NK-92 treated with Interleukin-12 subunit alpha and Interleukin-12 subunit beta, amount 100 ng/mL, for 24 hours (cell line): ENCODE measurements around the gene UNG.
"Not testable (repeated sequence)": the region's sequence is repeated elsewhere in the genome, so short reads cannot be mapped to it uniquely, and the experiment has no call there.

Experiments used
- DNase-seq: peaks from one replicate; lab custom pipeline; 2025; lab: John Stamatoyannopoulos, UW

Gene UNG

DNA sequence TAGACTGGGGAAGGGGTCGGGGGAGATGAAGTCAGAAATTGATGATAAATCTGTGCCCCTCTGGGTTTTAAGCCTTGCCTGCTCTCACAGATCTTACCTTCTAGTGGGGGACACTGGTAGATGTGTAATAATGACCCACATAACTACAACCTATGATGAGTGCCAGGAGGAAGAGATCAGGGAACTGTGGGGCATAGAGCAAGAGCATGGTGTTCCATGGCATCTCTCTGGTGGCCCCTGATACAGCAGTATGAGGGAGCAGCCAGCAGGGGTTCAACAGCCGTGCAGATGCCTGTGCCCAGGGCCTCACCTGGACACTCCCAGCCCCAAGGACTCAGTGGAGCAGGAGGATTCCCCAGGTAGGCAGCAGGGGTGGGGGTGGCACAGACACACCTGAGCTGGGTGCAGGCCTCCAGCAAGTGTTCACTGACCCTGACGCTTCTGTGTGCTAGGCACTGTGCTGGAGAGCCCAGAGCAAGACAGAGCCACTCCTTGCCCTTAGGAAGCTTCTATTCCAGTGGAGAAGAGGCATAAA, 24.0 kb downstream of the UNG start:
- DNase-seq = no peak

GRCh38 chr12:109124878-109125648, 27.7 kb downstream of the UNG start:
- DNase-seq = no peak

DNA sequence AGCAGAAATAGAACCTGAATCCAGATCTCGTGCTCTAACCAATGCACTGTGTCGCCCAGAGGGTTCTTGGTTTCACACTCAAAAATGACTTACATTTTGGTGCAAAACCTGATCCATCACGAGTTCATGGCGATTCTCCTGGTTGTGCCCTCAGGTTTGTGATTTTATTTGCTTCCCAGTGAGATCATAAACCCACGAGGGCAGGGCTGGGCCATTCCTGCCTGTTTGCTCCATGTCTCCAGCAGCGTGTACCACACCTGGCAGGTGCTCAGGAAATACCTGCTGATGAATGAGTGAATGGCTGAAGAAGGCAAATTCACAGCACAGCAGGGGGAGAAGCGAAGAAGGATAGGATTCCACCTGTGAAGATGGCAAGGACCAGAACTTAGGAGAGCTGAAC, 28.4 kb downstream of the UNG start:
- DNase-seq = no peak

- DNase-seq = no peak
Observed at GRCh38 chr12:109126784-109127183, 29.4 kb downstream of the UNG start.

DNA sequence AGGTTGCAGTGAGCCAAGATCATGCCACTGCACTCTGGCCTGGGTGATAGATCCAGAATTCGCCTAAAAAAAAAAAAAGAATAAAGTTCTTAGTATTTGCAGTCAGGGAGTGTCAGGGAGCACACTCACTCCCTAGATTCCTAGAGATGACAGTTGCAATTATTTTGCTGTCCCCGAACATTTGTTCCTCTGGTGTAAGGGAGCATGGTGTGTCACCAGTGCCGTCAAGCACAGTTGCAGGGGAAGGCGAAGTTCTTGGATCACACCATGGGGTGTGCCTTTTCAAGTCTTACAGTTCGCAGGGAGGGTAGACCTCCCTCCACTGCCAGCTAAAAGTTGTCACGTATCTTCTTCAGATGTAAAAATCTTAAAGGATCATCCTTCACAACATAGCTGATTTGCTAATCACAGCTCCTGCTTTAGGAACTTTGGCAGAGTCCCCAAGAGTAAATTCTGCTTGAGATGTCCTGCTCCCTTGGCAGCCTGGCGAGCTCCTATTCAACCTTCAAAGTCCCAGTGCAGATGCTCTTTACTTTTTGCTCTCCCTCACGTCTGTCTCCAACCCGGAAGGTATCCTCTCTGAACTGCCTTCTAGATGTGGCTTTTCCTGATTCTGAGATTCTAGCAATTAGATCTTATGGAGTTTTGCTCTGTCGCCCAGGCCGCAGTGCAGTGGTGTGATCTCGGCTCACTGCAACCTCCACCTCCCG, 30.3 kb downstream of the UNG start:
- DNase-seq = no peak

DNA sequence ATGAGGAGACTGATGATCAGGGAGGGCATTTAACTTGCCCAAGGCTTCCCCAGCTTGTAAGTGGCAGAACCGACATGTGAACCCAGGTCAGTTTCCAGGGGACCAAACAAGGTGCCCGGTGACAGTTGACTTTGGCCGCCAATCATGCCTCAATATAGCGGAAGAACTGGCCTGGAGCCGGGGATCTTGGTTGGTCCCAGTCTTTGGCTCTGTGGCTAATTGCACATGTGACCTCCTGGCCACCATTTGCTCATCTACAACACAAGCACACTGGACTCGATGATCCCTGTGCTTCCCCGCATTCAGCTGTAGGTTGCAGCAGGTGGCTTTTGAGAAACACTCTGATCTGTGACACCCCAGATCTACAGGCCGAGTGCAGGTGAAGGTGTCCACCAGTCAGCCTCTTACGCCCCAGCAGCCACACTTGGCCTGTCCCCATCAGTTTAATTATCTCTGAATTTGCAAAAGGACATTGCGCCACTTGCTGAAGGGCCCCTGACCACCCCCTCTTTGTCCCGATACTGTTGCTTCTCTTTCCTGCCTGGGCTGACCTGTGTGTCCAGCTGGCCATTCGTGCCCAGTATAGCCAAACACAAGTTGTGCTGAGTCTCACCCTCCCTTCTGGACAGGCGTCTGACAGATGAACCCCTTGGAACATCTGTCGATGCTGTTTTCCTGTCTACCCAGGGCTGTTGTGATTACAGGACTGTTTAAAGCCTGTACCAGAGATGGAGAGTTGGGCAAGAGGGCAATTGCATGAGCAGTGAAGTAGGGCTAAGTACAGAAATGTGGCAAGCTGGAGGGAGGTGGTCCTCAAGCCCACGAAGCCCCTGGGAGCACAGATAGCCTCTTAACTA, 33.1 kb downstream of the UNG start:
- DNase-seq = no peak

DNA sequence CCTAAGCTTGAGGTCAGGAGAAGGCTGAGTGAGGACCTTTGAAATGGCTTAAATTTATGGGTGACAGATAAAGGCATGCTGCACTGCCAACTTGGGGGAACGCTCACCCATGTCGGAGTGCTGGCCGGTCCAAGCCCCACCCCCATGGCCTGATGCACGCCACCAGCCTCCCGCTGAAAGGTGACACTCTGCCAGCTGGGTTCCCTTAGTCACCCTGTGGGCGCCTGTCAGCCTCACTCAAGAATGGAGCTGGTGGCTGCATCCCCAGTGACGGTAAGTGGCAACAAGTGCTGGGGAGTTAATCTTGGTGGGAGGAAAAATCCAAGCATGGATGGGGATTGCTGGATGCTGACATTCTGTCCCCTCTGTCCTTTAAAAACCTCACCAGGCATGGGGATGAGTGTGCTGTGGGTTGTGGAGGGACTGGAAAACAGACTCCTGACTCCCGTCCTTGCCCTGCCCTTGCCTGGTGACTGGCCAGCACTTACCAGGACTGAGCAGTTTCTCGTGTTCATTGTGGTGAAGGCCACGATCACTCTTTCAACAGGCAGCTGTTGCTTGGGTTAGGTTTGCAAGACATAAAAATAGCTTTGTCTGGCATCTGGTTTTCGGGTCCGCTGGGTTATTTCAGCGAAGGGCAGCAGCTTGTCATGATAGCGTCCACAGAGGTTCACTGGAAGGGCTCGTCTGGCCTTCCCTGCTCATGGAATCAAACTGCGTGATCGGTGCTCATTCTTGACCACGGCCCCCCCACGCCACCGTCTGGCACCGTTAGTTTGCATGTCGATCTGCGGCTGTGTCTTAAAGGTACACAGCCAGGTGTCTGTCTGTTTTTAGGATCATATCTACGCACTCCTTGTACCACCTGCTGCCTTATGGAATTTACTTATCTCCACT, 34.0 kb downstream of the UNG start:
- DNase-seq = no peak

DNA sequence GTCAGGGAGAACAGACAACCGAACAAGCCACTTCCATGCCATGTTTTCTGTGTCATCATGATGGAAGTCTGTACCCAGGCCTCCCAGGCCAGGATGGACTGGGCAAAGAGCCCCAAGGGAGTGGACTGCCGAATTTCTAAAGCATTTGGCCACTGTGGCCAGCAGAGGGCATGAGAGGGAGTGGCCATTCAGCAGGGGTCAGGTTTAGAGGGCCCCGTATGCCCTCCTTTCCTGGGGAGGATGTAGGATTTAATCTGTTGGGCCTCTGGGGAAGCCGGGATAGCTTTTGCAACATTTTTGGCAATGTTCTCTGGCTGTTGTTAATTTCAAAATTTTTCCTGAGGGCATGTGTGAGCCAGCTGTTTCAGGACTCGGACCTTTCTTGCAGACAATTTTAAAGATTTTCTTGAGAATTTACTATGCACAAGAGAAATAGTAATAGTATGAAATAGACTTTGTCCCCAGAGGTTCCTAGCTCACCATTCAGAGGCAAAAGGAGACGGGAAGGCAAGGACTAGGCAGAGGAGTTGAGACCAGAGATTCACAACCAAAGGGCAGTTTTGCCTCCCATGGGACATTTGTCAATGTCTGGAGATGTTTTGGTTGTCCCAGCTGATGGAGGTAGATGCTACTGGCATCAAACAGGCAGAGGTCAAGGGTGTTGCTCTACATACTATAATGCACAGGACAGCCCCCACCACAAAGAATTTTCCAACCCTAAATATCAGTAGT, 37.0 kb downstream of the UNG start:
- DNase-seq = no peak

DNA sequence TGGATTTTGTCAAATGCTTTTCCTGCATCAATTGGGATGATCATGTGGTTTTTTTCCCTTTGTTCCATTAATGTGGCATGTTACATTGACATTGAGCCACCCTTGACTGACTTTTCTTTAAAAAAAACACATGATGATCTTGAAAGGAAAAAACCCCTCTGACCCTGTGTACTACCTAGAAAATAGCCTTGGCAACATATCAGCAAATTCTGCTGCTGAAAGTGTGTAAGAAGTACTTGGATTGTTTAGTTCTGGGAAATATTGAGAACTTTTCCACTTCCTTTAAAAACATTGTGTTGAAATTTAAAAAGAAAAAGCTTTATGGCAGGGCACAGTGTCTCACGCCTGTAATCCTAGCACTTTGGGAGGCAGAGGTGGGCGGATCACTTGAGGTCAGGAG, 39.7 kb downstream of the UNG start:
- DNase-seq = no peak

GRCh38 chr12:109139360-109139759, 42.0 kb downstream of the UNG start:
- no peak for DNase-seq

DNA sequence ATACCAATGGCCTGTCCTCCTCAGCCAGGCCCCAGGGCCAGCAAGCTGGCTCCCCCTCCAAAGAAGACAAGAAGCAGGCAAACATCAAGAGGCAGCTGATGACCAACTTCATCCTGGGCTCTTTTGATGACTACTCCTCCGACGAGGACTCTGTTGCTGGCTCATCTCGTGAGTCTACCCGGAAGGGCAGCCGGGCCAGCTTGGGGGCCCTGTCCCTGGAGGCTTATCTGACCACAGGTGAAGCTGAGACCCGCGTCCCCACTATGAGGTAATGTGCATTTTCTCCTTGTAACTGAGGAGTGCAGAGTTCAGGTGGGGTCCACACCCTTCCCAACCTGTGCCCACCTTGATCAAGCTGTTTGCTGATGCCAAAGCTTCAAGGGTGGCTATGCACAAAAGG, 42.4 kb downstream of the UNG start:
- no peak for DNase-seq

GRCh38 chr12:109140560-109140959, 43.2 kb downstream of the UNG start:
- DNase-seq = no peak

- DNase-seq = no peak
Observed at GRCh38 chr12:109144224-109144623, 46.8 kb downstream of the UNG start.

GRCh38 chr12:109147126-109147525, 49.7 kb downstream of the UNG start:
- DNase-seq = not testable (repeated sequence)

- DNase-seq = no peak
Observed at GRCh38 chr12:109147954-109148353, 50.6 kb downstream of the UNG start.

GRCh38 chr12:109150124-109150640, 52.8 kb downstream of the UNG start:
- no peak for DNase-seq

DNA sequence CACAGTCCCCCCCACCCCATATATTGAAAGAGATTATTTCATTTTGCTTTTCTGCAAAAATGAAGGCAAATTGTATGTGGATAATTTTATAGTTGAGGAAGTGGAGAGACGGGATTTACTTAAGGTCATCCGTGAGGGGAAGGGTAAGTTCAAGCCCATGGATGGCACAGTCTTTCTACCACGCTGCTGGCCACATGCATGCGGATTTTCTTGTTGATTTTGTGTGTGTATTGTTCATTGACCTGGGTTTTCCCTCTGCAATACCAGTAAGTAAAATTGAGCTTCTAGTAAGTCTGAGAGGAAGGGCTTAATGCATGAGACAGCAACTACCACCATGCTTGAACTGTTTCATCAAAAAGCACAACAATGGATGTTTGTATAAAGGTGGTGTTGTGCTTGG, 54.1 kb downstream of the UNG start:
- no peak for DNase-seq

- no peak for DNase-seq
Observed at GRCh38 chr12:109153821-109154441, 56.5 kb downstream of the UNG start.

- no peak for DNase-seq
Observed at GRCh38 chr12:109154451-109155438, 57.3 kb downstream of the UNG start.
